K562 (cell line): ENCODE results near the gene SHISAL1. TPM values are rescaled to one million over a fixed set of nuclear protein-coding genes. Genes with fewer than 3 reads are reported as not detected.
A peak's percentile ranks its signal among the peaks of the same experiment; 100 is the strongest.

Experiments
- ATAC-seq: fragments of 200-7000 bp; cut with Tn5 transposase; 3 replicates; pipeline ENCODE4 v1.9.1; 2020; ENCODE audit warnings: moderate library complexity
- BruUV-seq: library from RNA; stranded (reverse); fragments of 400-500 nt; replicated peaks from 2 replicates; lab custom pipeline; 2021; lab: Mats Ljungman, UMichigan
- CTCF ChIA-PET: fragments of 300-600 bp; formaldehyde crosslinking; extraction: SDS; loops from one replicate; lab custom pipeline; 2021; ENCODE audit warnings: low intra/inter-chr PET ratio; lab: Yijun Ruan, JAX
- POLR2A ChIA-PET: fragments of 300-600, 350-650 bp; sonication (Branson Sonifier 250); formaldehyde crosslinking; extraction: SDS; loops from one replicate; lab custom pipeline; 2021; ENCODE audit warnings: antibody characterized with exemption, inconsistent platforms; lab: Yijun Ruan, JAX
- DNase-seq, 4 experiments: peaks; one replicate each; pipeline versions ENCODE4 v3.0.0 to v3.0.0-alpha.2; 2011 to 2018; ENCODE audit warnings: low spot score in 3 of 4, mixed read lengths in 3 of 4; ENCODE audit errors: extremely low read depth in 1 of 4
- FAIRE-seq: peaks from 2 replicates; lab custom pipeline; 2011; peaks lifted over from hg19 to GRCh38; lab: Jason Lieb, UNC
- H2AFZ ChIP-seq: 2 replicates; pipeline ENCODE4 v1.6.0; 2011; ENCODE audit warnings: low read depth, low read length, control low read depth, inconsistent platforms
- H3K27ac ChIP-seq: fragments of 200-600 bp; 3 replicates; pipeline ENCODE4 v1.8.0; 2011; ENCODE audit warnings: low read depth, mild to moderate bottlenecking, control low read depth, inconsistent platforms, low read length, moderate library complexity, mixed read lengths; ENCODE audit errors: extremely low read depth
- H3K27me3 ChIP-seq, 2 experiments: fragments of 300-600 bp in 1 of 2; 2 replicates in 1 of 2; 3 replicates in 1 of 2; pipeline versions ENCODE4 v1.6.0 to v1.8.0; 2011; ENCODE audit warnings: inconsistent platforms in 2 of 2, low read length in 2 of 2, mild to moderate bottlenecking in 1 of 2, mixed read lengths in 1 of 2, moderate library complexity in 1 of 2; ENCODE audit not compliant: control insufficient read depth in 2 of 2, insufficient read depth in 2 of 2
- H3K36me3 ChIP-seq: fragments of 300-600 bp; 3 replicates; pipeline ENCODE4 v1.8.0; 2011; ENCODE audit warnings: mild to moderate bottlenecking, low read length, inconsistent platforms; ENCODE audit not compliant: control insufficient read depth, insufficient read depth
- H3K4me1 ChIP-seq, 2 experiments: fragments of 200-600 bp in 1 of 2; replicated peaks in 1 of 2; 2 replicates in 1 of 2; 3 replicates in 1 of 2; pipeline versions ENCODE4 v1.5.1 to v1.8.0; 2011; ENCODE audit warnings: inconsistent platforms in 2 of 2, low read length in 2 of 2, mild to moderate bottlenecking in 1 of 2, mixed read lengths in 1 of 2, moderate library complexity in 1 of 2; ENCODE audit not compliant: control insufficient read depth in 2 of 2, insufficient read depth in 2 of 2
- H3K4me2 ChIP-seq: 2 replicates; pipeline ENCODE4 v1.6.1; 2011; ENCODE audit warnings: low read length, control low read depth, inconsistent platforms, mixed read lengths; ENCODE audit not compliant: insufficient read depth
- H3K4me3 ChIP-seq: fragments of 200-600 bp; sonication (generic), shearing (Covaris generic); 2 replicates; pipeline ENCODE4 v1.5.1; 2016; ENCODE audit warnings: control low read depth, inconsistent platforms
- H3K79me2 ChIP-seq: fragments of 200-600 bp; 3 replicates; pipeline ENCODE4 v1.8.0; 2011; ENCODE audit warnings: low read length, inconsistent platforms; ENCODE audit not compliant: control insufficient read depth, insufficient read depth
- H3K9ac ChIP-seq, 2 experiments: 2 replicates each; pipeline versions ENCODE4 v1.6.0 to v1.6.1; 2011; ENCODE audit warnings: low read depth in 2 of 2, low read length in 2 of 2, control low read depth in 1 of 2, inconsistent platforms in 1 of 2, mild to moderate bottlenecking in 1 of 2, mixed read lengths in 1 of 2; ENCODE audit not compliant: insufficient read depth in 1 of 2
- H3K9me1 ChIP-seq: one replicate; pipeline ENCODE4 v1.6.0; 2011; ENCODE audit warnings: inconsistent platforms, mild to moderate bottlenecking, low read length, moderate library complexity; ENCODE audit not compliant: control insufficient read depth, insufficient read depth
- H3K9me3 ChIP-seq: replicated peaks from 2 replicates; pipeline ENCODE4 v1.5.1; 2011; ENCODE audit warnings: low read depth, low read length, inconsistent platforms; ENCODE audit not compliant: control insufficient read depth, insufficient read depth
- H4K20me1 ChIP-seq: replicated peaks from 2 replicates; pipeline ENCODE4 v1.6.1; 2011; ENCODE audit warnings: low read length, inconsistent platforms, mixed read lengths; ENCODE audit not compliant: control insufficient read depth, insufficient read depth
- CEBPB ChIP-seq: fragments of 450-650 bp; IDR thresholded peaks from 2 replicates; pipeline ENCODE4 v1.6.1; 2016; ENCODE audit warnings: missing genetic modification characterization, missing compliant biosample characterization
- ETS2 ChIP-seq: IDR thresholded peaks from 2 replicates; pipeline ENCODE4 v1.6.1; 2016; ENCODE audit warnings: borderline replicate concordance, missing genetic modification characterization, mild to moderate bottlenecking, moderate library complexity, missing compliant biosample characterization; ENCODE audit not compliant: poor library complexity, severe bottlenecking
- GABPA ChIP-seq: fragments of 200-800 bp; sonication (Bioruptor generic); conservative IDR thresholded peaks from 2 replicates; pipeline ENCODE4 v1.6.1; 2016; ENCODE audit warnings: low read depth, missing genetic modification characterization, missing compliant biosample characterization
- SPI1 ChIP-seq: IDR thresholded peaks from 2 replicates; pipeline ENCODE4 v1.6.1; 2011; ENCODE audit warnings: low read depth, low read length, control low read depth, borderline replicate concordance
- ZFP36 ChIP-seq: fragments of 150-350 bp; IDR thresholded peaks from 2 replicates; pipeline ENCODE4 v1.6.1; 2018; ENCODE audit warnings: low read length, low read depth; ENCODE audit not compliant: partially characterized antibody
- ZNF174 ChIP-seq: fragments of 250-450 bp; sonication (Bioruptor Pico); IDR thresholded peaks from 2 replicates; pipeline ENCODE4 v1.4.0; 2020; ENCODE audit warnings: mild to moderate bottlenecking
- ZNF586 ChIP-seq: fragments of 450-650 bp; formaldehyde crosslinking; conservative IDR thresholded peaks from 2 replicates; pipeline ENCODE4 v1.4.0; 2020; ENCODE audit warnings: mild to moderate bottlenecking, moderate library complexity
- ZNF79 ChIP-seq: fragments of 250-450 bp; sonication (Bioruptor Pico); IDR thresholded peaks from 2 replicates; pipeline ENCODE4 v1.4.0; 2020; ENCODE audit warnings: low read depth, mild to moderate bottlenecking, moderate library complexity
- WGBS: fragments of 100-300 bp; shearing (Covaris generic); methylation state at CpG from one replicate; pipeline ENCODE4 v1.1.6; 2016; ENCODE audit warnings: low coverage, mixed read lengths; ENCODE audit not compliant: insufficient coverage; ENCODE audit errors: missing lambda C conversion rate; 5-methylcytosine and 5-hydroxymethylcytosine counted together
- in situ Hi-C: fragments of 300-500 bp; cut with MboI; formaldehyde crosslinking; loops from 4 replicates; pipeline ENCODE4 v1.15.0; 2018; ENCODE audit warnings: inconsistent platforms, mixed read lengths
- intact Hi-C: fragments of 100-400 bp; cut with micrococcal nuclease; formaldehyde crosslinking; loops from 2 replicates; pipeline ENCODE4 v1.14.2; 2022
- polyA plus RNA-seq, 8 experiments: library from polyadenylated mRNA; depleted of rRNA in 4 of 8; stranded (reverse) in 5 of 8; unstranded in 3 of 8; fragments of >200 nt; fragmentation: Nextera tagmentation in 2 of 8; fragmentation: Illumina TruSeq in 1 of 8; extraction: Ambion mirVana in 2 of 8; extraction: Trizol in 1 of 8; gene quantifications; 2 replicates each; pipeline versions ENCODE4 v1.2.1 to v1.2.3, GENCODE V29; 2011 to 2014; ENCODE audit warnings: inconsistent platforms in 1 of 8, missing spikeins in 1 of 8
- total RNA-seq, 7 experiments: library from RNA; depleted of rRNA in 6 of 7; stranded (reverse); fragments of >200 nt in 6 of 7; fragmentation: Illumina TruSeq in 2 of 7; extraction: Trizol in 2 of 7; gene quantifications; 2 replicates each; pipeline versions ENCODE4 v1.2.1 to v1.2.3, GENCODE V29; 2011 to 2021; ENCODE audit warnings: low replicate concordance in 1 of 7
- TF ChIP-seq, protein P1 (sequence below): sonication (generic); formaldehyde crosslinking; IDR thresholded peaks from 2 replicates; pipeline ENCODE4 v1.8.0; 2022; ENCODE audit warnings: mild to moderate bottlenecking, missing genetic modification reagents

SHISAL1 gene
- total and polyA plus RNA-seq, 9 of the 15 experiments (the other 6 are each of a cell fraction or from before 2014, with no cell fraction given): not detected

DNA sequence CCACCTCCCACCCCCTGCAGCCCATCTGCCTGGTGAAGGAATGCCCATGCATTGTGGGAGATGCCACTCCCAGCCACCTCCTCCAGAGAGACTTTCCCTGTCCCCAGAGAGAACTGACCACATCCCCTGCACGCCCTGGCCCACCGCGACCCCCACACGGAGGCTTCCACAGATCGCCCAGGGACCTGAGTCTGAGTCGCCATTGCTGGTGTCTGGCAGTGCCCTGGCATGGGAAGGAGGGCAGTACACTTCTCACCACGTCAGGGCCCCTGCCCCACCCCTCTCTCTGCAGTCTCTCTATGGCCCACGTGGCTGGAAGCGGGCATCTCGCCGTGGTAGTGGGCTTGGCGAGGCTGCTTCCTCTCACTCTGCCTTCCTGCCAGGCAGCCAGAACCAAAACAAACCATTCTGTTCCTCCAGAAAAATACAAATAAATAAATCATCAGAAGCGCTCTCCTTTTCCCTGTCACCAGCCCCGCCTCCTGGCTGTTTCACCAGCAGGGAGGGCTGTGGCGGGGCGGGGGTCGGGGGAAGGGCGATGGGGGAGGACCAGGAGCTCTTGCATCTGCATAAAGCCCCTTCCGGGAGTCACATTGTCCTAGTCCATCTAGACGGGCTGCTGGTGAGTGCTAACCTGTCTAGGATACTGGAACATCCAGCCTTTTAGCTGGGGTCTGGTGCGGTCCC is 20.9 kb downstream of the SHISAL1 start:
- ATAC-seq: no peak
- BruUV-seq: no TSS peak

DNA sequence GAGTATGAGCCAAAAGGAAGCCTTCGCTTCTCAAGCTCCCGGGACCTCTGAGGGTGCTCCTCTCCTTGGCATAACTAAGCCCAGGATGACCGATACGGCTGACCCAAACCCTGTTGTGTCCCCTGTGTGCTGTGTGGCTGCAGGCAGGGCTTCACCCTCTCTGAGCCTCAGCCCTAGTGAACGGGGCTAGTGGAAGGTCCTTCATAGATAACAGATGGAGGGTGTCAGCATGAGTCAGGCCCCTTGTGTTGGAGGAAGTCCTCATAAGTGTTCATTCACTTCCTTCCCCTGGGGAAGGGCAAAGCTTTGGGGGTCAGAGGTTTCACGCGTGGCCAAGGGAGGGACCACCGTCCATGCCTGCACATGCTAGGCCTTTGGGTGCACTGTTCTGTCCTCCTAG is 21.5 kb downstream of the SHISAL1 start:
- DNase-seq (no peak), ATAC-seq (no peak), FAIRE-seq (no peak)
- H3K27me3 ChIP-seq: peaks cover 2 to 26% of the 10 kb centered on the region in 2 experiments; a peak in 3 of 5 replicates
- no peak overlapping the region for H3K4me2 ChIP-seq
- no peak overlapping the region for H2AFZ ChIP-seq
- H3K79me2 ChIP-seq: no peaks in the 10 kb centered on the region
- no peak overlapping the region for H3K27ac ChIP-seq
- no peaks in the 10 kb centered on the region for H3K9me3 ChIP-seq
- 5% methylated on average over 6 of the region's 8 CpGs for WGBS
- H3K4me3 ChIP-seq: no peak overlapping the region
- BruUV-seq: no TSS peak
- CTCF ChIA-PET: no interaction called here
- intact Hi-C loops (no loop called here), in situ Hi-C loops (no loop called here)
- H3K36me3 ChIP-seq: no peaks in the 10 kb centered on the region
- H4K20me1 ChIP-seq: peaks cover 5% of the 10 kb centered on the region; the same call in 1 of the 2 replicates
- H3K4me1 ChIP-seq: no peaks in the 10 kb centered on the region
- no peak overlapping the region for H3K9ac ChIP-seq
- no peak for TF ChIP-seq GABPA (tag)
- TF ChIP-seq, protein P1, sequence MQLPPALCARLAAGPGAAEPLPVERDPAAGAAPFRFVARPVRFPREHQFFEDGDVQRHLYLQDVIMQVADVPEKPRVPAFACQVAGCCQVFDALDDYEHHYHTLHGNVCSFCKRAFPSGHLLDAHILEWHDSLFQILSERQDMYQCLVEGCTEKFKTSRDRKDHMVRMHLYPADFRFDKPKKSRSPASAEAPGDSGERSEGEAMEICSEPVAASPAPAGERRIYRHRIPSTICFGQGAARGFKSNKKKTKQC: no peak
- peak; percentile 33; the same call in 1 of the 2 replicates for TF ChIP-seq SPI1
- peak; percentile 87 for TF ChIP-seq ZFP36
- POLR2A ChIA-PET: interaction anchor here (0.6 kb wide), 2 partner anchors 77 to 860 kb away, joined by 3 read pairs; no protein-coding TSS in a partner anchor
- no peaks in the 10 kb centered on the region for H3K9me1 ChIP-seq

More for the DNA sequence above, 20.9 kb downstream of the SHISAL1 start:
- FAIRE-seq (no peak), DNase-seq (no peak)
- H3K9ac ChIP-seq: peak overlapping the region in 1 of 2 experiments; percentile 52; a peak in 1 of 4 replicates
- H3K9me1 ChIP-seq: no peaks in the 10 kb centered on the region
- H3K4me1 ChIP-seq: no peaks in the 10 kb centered on the region
- H3K27ac ChIP-seq: no peak overlapping the region
- H2AFZ ChIP-seq: no peak overlapping the region
- no peaks in the 10 kb centered on the region for H3K79me2 ChIP-seq
- H4K20me1 ChIP-seq: peaks cover 5% of the 10 kb centered on the region; the same call in 1 of the 2 replicates
- no peaks in the 10 kb centered on the region for H3K36me3 ChIP-seq
- intact Hi-C loops: no loop called here
- POLR2A ChIA-PET: interaction anchor here (0.6 kb wide), 2 partner anchors 76 to 861 kb away, joined by 3 read pairs; no protein-coding TSS in a partner anchor
- H3K4me3 ChIP-seq: no peak overlapping the region
- TF ChIP-seq ZNF174 (CRISPR knock-in tag) (no peak), ZNF586 (CRISPR knock-in tag) (no peak), ZNF79 (CRISPR knock-in tag) (no peak), CEBPB (no peak), ETS2 (tag) (no peak)
- peaks cover 2 to 26% of the 10 kb centered on the region in 2 experiments; a peak in 3 of 5 replicates for H3K27me3 ChIP-seq
- in situ Hi-C loops: no loop called here
- CTCF ChIA-PET: no interaction called here
- H3K9me3 ChIP-seq: no peaks in the 10 kb centered on the region
- no peak overlapping the region for H3K4me2 ChIP-seq
- WGBS: 2% methylated on average over 7 of the region's 21 CpGs
